GM18868 (cell line): ENCODE measurements around the gene PPFIA1.
"Not testable (repeated sequence)": the region's sequence is repeated elsewhere in the genome, so short reads cannot be mapped to it uniquely, and the experiment has no call there.

Experiments
- ATAC-seq: cut with Tn5 transposase; IDR thresholded peaks from one replicate; pipeline ENCODE4 v1.9.1; 2021; ENCODE audit warnings: mild to moderate bottlenecking, moderate library complexity; ENCODE audit not compliant: unreplicated experiment

Gene PPFIA1

DNA sequence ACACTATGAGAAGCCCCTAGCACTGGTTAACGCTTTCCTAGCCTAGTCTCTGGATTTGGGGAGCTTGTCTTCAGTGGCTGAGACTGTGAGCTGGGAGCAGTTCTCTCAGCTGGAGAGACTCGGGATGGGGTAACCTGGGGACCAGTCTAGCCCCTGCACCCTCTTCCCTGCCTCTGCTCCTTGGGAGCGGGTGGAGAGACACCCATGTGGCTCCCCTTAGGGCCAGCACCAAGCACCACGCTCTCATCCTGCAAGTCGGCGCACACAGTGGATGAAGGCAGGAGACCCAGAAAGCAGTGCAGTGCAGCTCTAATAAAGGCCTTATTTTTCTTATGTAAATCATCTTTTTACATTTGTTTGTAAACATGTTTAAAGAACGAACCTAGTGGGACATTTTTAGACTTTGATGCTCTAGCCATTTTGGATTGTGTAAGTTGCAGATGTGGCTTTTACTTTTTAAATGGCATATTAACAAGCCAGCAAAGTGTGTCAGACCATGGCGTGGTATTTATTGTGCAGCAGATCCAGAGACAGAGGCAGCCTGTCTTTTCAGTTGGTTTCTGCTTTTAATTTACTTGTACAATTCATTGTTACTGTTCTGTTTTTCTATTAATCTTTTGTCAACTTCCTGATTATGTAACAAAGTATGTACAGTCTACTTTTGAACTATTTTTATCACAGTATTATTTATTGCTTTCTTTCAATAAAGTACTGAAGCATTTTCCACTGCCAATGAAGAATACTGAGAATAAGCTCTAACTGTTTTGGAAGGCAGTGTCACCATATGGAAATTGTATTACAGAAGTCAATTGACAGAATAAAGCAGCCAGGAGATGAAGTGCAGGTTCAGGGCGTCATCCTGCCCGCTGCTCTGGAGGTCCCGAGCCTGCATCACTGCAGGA lies 113.4 kb downstream of the PPFIA1 start:
- no peak for ATAC-seq

DNA sequence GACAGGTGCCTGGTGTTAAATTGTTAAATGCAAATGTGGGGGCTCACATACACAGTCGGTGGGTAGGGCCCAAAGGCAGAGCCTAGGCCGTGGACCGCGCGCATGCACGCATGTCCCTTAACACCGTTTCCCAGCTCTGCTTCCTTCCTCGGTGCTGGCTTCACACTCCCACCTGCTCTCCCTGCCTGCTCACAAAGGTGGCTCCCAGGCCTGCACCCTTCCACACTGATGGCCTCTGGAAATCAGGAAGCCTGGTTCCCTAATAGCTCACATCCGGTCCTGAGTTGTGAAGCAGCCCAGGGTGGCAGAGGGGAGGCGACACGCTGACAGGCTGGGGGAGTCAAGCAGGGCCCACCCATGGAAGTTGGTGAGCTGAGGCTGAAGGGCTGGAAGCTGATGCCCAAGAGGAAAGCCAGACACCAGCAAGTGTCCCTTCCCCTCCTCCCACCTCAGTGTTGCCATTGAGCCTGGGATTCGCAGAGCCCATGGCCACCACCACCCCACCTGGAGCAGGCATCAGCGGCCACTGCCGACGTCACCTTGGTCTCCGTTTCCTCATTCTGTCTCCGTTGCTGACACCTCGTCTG lies 114.2 kb downstream of the PPFIA1 start:
- no peak for ATAC-seq

DNA sequence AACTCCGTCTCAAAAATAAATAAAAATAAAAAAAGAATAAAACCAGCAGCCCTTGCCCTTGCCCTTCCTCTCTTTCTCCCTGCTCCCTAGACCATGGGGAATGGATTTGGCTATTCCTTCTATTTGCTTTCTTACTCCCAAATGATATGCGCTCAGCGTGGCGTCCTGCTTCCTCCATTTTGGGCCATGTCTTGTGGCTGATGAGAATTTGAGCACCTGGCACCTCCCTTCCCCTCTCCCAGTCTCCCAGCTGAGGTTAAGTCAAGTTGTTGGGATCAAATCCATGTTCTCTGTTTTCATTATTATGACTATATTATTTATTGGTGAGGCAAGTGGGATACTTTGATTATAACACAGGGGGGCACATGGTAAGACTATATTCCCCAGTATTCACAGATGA lies 117.1 kb downstream of the PPFIA1 start:
- no peak for ATAC-seq

DNA sequence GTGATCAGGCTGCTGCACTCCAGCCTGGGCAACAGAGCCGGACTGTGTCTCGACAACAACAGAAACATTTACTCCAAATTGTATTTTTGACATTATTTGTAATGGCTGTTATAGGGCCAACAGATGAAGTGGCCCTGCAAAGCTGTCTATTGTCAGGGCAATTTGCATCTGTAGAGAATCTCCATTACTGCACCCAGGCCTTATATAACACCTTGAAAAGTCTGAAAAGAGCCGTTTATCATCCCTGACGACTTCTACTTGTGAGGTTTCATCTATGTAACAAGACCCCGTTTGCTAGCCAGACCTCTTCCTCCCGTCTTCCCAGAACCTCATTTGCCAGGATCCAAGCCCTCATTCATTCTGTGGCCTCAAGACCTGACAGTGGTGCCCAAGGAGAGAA lies 118.7 kb downstream of the PPFIA1 start:
- ATAC-seq = no peak

DNA sequence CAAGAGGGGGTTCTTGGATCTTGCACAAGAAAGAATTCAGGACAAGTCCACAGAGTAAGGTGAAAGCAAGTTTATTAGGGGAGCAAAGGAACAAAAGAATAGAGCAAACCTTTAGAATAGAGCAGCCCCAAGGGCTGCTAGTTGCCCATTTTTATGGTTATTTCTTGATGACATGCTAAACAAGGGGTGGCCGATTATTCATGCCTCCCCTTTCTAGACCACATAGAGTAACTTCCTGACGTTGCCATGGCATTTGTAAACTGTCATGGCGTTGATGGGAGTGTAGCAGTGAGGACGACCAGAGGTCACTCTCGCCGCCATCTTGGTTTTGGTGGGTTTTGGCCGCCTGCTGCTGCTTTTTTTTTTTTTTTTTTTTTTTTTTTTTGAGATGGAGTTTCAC lies 120.4 kb downstream of the PPFIA1 start:
- ATAC-seq = not testable (repeated sequence)

GRCh38 chr11:70394211-70394950 lies 123.9 kb downstream of the PPFIA1 start:
- ATAC-seq = no peak

DNA sequence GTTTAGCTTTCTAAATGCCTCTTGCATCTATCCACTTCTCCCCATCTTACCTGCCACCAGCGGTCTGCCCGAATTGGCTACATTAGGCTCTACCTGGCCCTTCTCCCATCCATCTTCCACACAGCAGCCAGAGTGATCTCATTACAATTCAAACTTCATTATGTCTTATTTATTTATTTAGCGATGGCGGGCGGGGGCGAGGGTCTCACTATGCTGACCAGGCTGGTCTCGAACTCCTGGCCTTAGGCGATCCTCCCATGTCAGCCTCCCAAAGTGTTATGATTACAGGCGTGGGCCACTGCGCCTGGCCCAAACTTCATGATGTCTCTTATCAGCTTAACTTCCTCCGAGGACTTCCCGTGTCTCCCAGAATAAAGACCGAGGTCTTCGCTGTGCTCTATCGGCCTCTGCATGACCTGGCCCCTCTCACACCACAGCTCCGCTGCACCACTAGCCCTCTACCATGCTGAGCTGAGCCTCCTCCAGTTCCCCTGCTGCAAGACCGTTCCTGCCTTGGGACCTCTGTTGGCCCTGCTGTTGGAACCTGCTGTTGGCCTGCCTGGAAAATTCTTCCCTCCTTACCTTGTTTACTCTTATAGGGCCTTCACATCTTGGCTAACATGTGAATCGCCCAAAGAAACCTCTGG lies 127.0 kb downstream of the PPFIA1 start:
- no peak for ATAC-seq

- no peak for ATAC-seq
These were observed 127.7 kb downstream of the PPFIA1 start, which contains the start of gene CTTN for GRCh38 chr11:70397983-70398833. Gene CTTN (plus strand): TSS chr11:70398529. CDS start chr11:70407298, 8,769 bp downstream.

DNA sequence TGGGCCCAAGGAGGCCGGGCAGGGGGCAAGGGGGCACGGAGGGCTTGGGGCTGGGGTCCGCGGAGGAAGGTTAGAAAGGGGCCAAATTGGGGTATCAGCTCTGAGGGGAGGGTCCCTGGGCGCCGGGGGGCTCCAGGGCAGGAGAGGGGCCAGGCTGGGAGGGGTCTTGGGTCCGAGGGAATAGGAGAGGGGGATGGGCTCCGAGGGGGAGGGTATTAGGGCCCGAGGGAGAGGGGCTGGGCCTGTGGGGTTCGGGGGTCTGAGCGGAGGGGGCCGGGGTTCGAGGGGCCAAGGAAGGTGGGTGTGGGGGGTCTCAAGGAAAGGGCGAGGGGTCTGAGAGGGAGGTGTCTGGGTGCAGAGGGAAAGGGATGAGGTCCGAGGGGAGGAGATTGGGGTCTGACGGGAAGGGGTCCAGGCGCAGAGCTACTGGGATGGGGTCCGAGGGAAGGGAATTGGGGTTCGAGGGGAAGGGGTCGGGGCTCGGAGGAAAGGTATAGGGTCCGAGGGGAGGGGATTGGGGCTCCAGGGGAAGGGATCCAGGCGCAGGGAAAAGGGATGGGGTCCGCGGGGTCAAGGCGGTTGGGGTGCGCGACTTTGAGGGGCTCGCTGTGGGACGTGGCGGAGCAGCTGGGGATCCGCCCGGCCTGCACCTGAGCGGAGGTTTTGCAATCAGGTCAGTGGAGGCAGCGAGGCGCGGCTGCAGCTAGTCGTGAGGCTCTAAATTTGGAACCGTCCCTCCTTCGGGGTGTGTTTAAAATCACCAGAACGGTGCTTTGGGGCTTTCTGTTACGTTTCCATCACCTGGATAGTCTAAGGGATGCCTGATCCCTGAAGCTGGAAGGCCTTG lies 128.6 kb downstream of the PPFIA1 start:
- no peak for ATAC-seq

GRCh38 chr11:70399681-70400112 lies 129.2 kb downstream of the PPFIA1 start:
- ATAC-seq = no peak

- ATAC-seq = no peak
These were observed 130.2 kb downstream of the PPFIA1 start for GRCh38 chr11:70400643-70401042.

GRCh38 chr11:70402016-70402415 lies 131.5 kb downstream of the PPFIA1 start:
- no peak for ATAC-seq

- no peak for ATAC-seq
These were observed 132.2 kb downstream of the PPFIA1 start for GRCh38 chr11:70402685-70403084.

GRCh38 chr11:70404244-70404643 lies 133.8 kb downstream of the PPFIA1 start:
- no peak for ATAC-seq

- no peak for ATAC-seq
These were observed 135.3 kb downstream of the PPFIA1 start for GRCh38 chr11:70405679-70406395.

GRCh38 chr11:70407121-70407520 lies 136.6 kb downstream of the PPFIA1 start:
- ATAC-seq = no peak

GRCh38 chr11:70407814-70408213 lies 137.3 kb downstream of the PPFIA1 start:
- no peak for ATAC-seq

GRCh38 chr11:70408326-70408725 lies 137.8 kb downstream of the PPFIA1 start:
- not testable (repeated sequence) for ATAC-seq

- ATAC-seq = no peak
These were observed 138.9 kb downstream of the PPFIA1 start for GRCh38 chr11:70409437-70409836.
